HEK293 (cell line): ENCODE results near the gene AFF3.

Experiments
- AEBP2 ChIP-seq: fragments of 450-650 bp; formaldehyde crosslinking; IDR thresholded peaks from 2 replicates; pipeline ENCODE4 v1.5.1; 2016; ENCODE audit warnings: missing biosample characterization, missing genetic modification characterization, borderline replicate concordance
- CTCF ChIP-seq: fragments of 450-650 bp; formaldehyde crosslinking; IDR thresholded peaks from 2 replicates; pipeline ENCODE4 v1.5.1; 2016; ENCODE audit warnings: missing biosample characterization, missing genetic modification characterization
- KLF16 ChIP-seq: fragments of 450-650 bp; formaldehyde crosslinking; IDR thresholded peaks from 2 replicates; pipeline ENCODE4 v1.5.1; 2017; ENCODE audit warnings: missing biosample characterization, missing genetic modification characterization
- YY1 ChIP-seq: fragments of 450-650 bp; formaldehyde crosslinking; IDR thresholded peaks from 2 replicates; pipeline ENCODE4 v1.5.1; 2018; ENCODE audit warnings: missing biosample characterization, missing genetic modification characterization
- ZNF10 ChIP-seq: fragments of 450-650 bp; formaldehyde crosslinking; IDR thresholded peaks from 2 replicates; pipeline ENCODE4 v1.5.1; 2017; ENCODE audit warnings: missing biosample characterization, missing genetic modification characterization
- ZNF658 ChIP-seq: fragments of 450-650 bp; formaldehyde crosslinking; IDR thresholded peaks from 2 replicates; pipeline ENCODE4; 2016; ENCODE audit warnings: missing biosample characterization, missing genetic modification characterization
- ZNF660 ChIP-seq: fragments of 450-650 bp; IDR thresholded peaks from 2 replicates; pipeline ENCODE4 v1.5.1; 2018; ENCODE audit warnings: missing biosample characterization, mild to moderate bottlenecking, missing genetic modification characterization

- TF ChIP-seq KLF16 (tag by site-specific recombination), result no peak
- TF ChIP-seq ZNF10 (tag by site-specific recombination), result no peak
- TF ChIP-seq AEBP2, result no peak
- TF ChIP-seq YY1 (tag by site-specific recombination), result no peak
- no peak for TF ChIP-seq CTCF (tag by site-specific recombination)
- TF ChIP-seq ZNF658 (tag by site-specific recombination), result no peak
- no peak for TF ChIP-seq ZNF660 (tag by site-specific recombination)
Observed at GRCh38 chr2:99948010-99948409, 194.4 kb downstream of the AFF3 start.
